Small intestine (tissue), 7 donors: Measurements from ENCODE around the gene DMBT1. TPM values are rescaled to one million over a fixed set of nuclear protein-coding genes. Genes with fewer than 3 reads are reported as not detected.

ENCODE experiments used
- DNase-seq, 2 donors: peaks; one replicate each; pipeline versions ENCODE4 v3.0.0 to v3.0.0-alpha.2; 2013
- FAIRE-seq: peaks from 2 replicates; lab custom pipeline; 2012; peaks lifted over from hg19 to GRCh38; lab: Jason Lieb, UNC
- H3K27ac ChIP-seq, 3 donors: one replicate each; pipeline ENCODE4 v1.5.1; 2013; ENCODE audit warnings: low read length in 2 of 3, mild to moderate bottlenecking in 2 of 3, control low read depth in 1 of 3, inconsistent platforms in 1 of 3, low read depth in 1 of 3, moderate library complexity in 1 of 3
- H3K27me3 ChIP-seq, 3 donors: one replicate each; pipeline ENCODE4 v1.6.1; 2013; ENCODE audit warnings: low read length in 3 of 3, inconsistent platforms in 1 of 3; ENCODE audit not compliant: control insufficient read depth in 3 of 3, insufficient read depth in 3 of 3
- H3K36me3 ChIP-seq, 3 donors: one replicate each; pipeline ENCODE4 v1.6.1; 2013; ENCODE audit warnings: low read length in 3 of 3, inconsistent platforms in 1 of 3, low read depth in 1 of 3, mild to moderate bottlenecking in 1 of 3, moderate library complexity in 1 of 3; ENCODE audit not compliant: control insufficient read depth in 3 of 3, insufficient read depth in 2 of 3
- H3K4me1 ChIP-seq, 3 donors: one replicate each; pipeline ENCODE4 v1.6.1; 2013; ENCODE audit warnings: low read length in 2 of 3, inconsistent platforms in 1 of 3, low read depth in 1 of 3, mild to moderate bottlenecking in 1 of 3, moderate library complexity in 1 of 3; ENCODE audit not compliant: control insufficient read depth in 3 of 3, insufficient read depth in 2 of 3
- H3K4me3 ChIP-seq, 3 donors: one replicate each; pipeline ENCODE4 v1.5.1; 2013; ENCODE audit warnings: low read length in 3 of 3, control low read depth in 1 of 3, inconsistent platforms in 1 of 3, low read depth in 1 of 3, mild to moderate bottlenecking in 1 of 3, moderate library complexity in 1 of 3
- H3K9me3 ChIP-seq, 2 donors: one replicate each; pipeline ENCODE4 v1.6.1; 2013; ENCODE audit warnings: low read depth in 1 of 2, low read length in 1 of 2; ENCODE audit not compliant: control insufficient read depth in 2 of 2, insufficient read depth in 1 of 2
- WGBS, 3 donors: extraction: QIAGEN DNeasy Blood & Tissue Kit; methylation state at CpG; one replicate each; pipeline ENCODE4 v1.1.7; 2013; 5-methylcytosine and 5-hydroxymethylcytosine counted together
- polyA plus RNA-seq, 4 donors: library from polyadenylated mRNA; stranded (reverse) in 3 of 4; unstranded in 1 of 4; fragments of 200-250 nt in 3 of 4; fragments of 120-200 nt in 1 of 4; gene quantifications; one replicate each; pipeline versions ENCODE4 v1.2.1 to v1.2.3, GENCODE V29; 2013
- donor health status: healthy with polysubstance abuse.
- donor health status: control.
- donor health status: control.
- donor health status: Bipolar disorder and iron deficiency.
- donor health status: healthy.

DMBT1 gene
- polyA plus RNA-seq, 4 donors = 10.5 to 2,003 (median 65.4) TPM

DNA sequence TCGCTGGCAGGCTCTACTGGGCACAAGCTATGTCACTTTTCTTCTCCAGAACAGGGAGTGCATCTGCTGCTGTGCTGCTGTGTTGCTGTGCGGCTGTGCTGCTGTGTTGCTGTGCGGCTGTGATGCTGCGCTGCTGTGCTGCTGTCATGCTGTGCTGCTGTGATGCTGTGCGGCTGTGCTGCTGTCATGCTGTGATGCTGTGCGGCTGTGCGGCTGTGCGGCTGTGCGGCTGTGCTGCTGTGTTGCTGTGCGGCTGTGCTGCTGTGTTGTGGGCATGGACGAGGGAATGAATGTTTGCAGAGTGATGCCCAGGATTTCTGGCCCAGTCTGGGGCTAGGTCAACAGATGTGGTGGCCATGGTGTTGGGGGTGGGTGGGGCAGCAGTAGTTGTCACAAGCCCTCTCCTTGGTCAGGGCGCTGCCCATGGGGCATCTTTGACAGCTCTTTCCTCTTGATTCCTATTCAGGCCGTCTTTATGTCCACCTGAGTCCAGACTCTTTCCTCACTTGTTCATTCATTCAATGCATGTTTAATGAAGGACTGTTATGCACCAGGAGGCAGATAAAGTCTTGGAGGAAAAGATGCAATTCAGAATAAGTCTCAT is 83.5 kb downstream of the DMBT1 start:
- DNase-seq (no peak), FAIRE-seq (no peak)
- H3K4me3 ChIP-seq = no peak overlapping the region
- H3K27ac ChIP-seq = no peak overlapping the region
- peaks cover 0 to 63% (median 0%) of the 10 kb centered on the region in 3 donors for H3K36me3 ChIP-seq
- H3K27me3 ChIP-seq = no peaks in the 10 kb centered on the region
- WGBS, 3 donors = 66 to 83% (median 82%) methylated on average over 13 of the region's 13 CpGs
- H3K9me3 ChIP-seq = no peaks in the 10 kb centered on the region
- H3K4me1 ChIP-seq = no peaks in the 10 kb centered on the region

DNA sequence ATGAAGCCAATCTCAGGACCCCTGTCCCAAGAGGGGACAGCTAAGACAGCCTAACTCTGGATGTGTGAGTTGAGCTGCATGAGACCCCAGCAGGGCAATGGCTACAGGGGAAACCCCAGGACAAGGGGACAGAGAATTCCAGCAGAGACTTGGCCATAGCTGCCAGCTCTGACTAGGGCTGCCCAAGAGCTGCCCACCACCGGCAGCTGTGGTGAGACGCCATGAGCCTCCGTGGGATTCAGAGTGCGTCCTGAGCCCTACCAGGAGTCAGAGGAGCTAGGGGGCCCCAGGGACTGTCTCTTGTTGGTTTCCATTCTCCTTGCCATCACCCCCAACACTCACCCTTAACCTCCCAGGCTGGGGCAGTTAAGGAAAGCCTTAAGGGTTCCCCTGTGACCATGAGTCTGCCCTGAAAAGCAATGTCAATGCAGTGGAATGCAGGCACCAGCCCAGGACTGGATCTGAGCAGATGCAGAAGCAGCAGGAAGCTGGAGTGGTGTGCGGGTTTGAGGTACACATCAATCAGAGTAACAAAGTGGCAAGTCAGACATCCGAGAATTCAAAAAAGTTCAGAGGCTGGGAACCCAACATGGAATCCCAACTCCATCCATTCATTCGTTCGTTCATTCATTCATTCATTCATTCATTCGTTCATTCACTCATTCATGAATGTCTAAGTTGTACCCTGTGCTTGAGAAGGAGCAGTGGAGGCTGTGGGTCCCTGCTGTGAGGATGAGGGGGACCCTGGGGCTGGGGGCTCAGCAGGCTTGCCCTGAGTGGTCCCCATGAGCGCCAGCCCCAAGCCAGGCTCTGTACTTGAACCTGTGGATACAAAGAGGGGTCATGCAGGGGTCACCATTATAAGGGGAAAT is 86.2 kb downstream of the DMBT1 start:
- Histone ChIP-seq H3K27ac (no peak overlapping the region), H3K27me3 (no peaks in the 10 kb centered on the region), H3K4me3 (no peak overlapping the region), H3K36me3 (peaks cover 0 to 45% (median 0%) of the 10 kb centered on the region in 3 donors), H3K9me3 (no peaks in the 10 kb centered on the region), H3K4me1 (no peaks in the 10 kb centered on the region)
- FAIRE-seq (no peak), DNase-seq (peak in 1 of 2 donors; percentile 11)
- WGBS, 3 donors = 32 to 50% (median 47%) methylated on average over 10 of the region's 10 CpGs

GRCh38 chr10:122647383-122647968 is 86.9 kb downstream of the DMBT1 start:
- Histone ChIP-seq H3K9me3 (no peaks in the 10 kb centered on the region), H3K36me3 (peaks cover 0 to 38% (median 0%) of the 10 kb centered on the region in 3 donors), H3K4me1 (no peaks in the 10 kb centered on the region), H3K27me3 (no peaks in the 10 kb centered on the region), H3K4me3 (no peak overlapping the region), H3K27ac (no peak overlapping the region)
- DNase-seq = no peak
- WGBS, 3 donors = 22 to 60% (median 23%) methylated on average over 3 of the region's 3 CpGs
- no peak for FAIRE-seq

- no peak for FAIRE-seq
- H3K4me1 ChIP-seq = no peaks in the 10 kb centered on the region
- 11 to 27% (median 18%) methylated on average over 10 of the region's 10 CpGs for WGBS, 3 donors
Measured at GRCh38 chr10:122648599-122649428, 88.3 kb downstream of the DMBT1 start.

DNA sequence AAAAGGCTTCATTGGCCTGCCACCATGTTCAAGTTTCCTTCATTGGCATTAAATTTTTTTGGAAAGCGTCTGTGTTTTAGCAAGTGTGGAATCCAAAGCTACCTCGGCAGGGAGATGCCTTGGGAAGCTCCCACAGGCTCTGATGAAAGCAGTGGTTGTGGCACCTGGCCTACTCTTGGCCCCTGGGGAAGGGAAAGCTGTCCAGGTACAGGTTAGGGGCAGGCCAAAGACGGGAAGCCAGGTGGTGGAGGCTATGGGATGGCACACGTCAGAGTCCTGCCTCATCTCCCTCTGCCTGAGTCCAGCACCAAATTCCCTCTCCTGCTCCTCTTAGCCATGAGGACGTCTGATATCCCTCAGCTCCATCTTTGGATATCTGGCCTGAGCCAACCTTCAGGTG is 89.3 kb downstream of the DMBT1 start:
- WGBS, 3 donors = 46 to 63% (median 48%) methylated on average over 5 of the region's 5 CpGs
- FAIRE-seq = no peak

More at GRCh38 chr10:122648599-122649428, 88.3 kb downstream of the DMBT1 start:
- peak; percentile 71 to 77 for DNase-seq
- Histone ChIP-seq H3K36me3 (peaks cover 0 to 25% (median 0%) of the 10 kb centered on the region in 3 donors), H3K27me3 (no peaks in the 10 kb centered on the region), H3K4me3 (no peak overlapping the region), H3K9me3 (no peaks in the 10 kb centered on the region), H3K27ac (peak overlapping the region in 2 of 3 donors; percentile 0 to 9)

DNA sequence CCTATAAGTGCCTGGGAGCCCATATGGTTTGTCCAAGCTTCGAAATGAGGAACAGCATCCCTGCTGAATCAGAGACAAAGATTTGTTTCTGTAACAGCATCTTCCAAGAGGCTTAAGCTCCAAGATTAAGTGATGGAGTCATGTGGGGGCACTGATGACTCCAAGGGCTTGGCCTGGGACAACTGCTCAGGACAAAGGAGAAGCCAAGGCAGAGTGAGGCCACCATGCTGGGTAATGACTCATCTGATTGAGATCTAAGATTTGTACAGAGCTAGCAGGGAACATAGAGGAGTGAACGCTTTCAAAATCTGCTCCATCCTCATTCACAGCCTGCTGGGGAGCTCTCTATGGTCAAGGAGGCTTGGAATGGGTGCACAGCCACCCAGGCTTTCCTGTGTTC is 89.8 kb downstream of the DMBT1 start:
- 69 to 77% (median 70%) methylated on average over 2 of the region's 2 CpGs for WGBS, 3 donors
- H3K4me3 ChIP-seq = no peak overlapping the region
- H3K9me3 ChIP-seq = no peaks in the 10 kb centered on the region
- no peak overlapping the region for H3K27ac ChIP-seq
- no peak for FAIRE-seq
- no peak for DNase-seq
- no peaks in the 10 kb centered on the region for H3K27me3 ChIP-seq
- peaks cover 0 to 10% (median 0%) of the 10 kb centered on the region in 3 donors for H3K36me3 ChIP-seq
- H3K4me1 ChIP-seq = no peaks in the 10 kb centered on the region

More for the DNA sequence above, 89.3 kb downstream of the DMBT1 start:
- Histone ChIP-seq H3K4me1 (no peaks in the 10 kb centered on the region), H3K27ac (no peak overlapping the region), H3K36me3 (peaks cover 0 to 14% (median 0%) of the 10 kb centered on the region in 3 donors), H3K9me3 (no peaks in the 10 kb centered on the region), H3K4me3 (no peak overlapping the region), H3K27me3 (no peaks in the 10 kb centered on the region)
- DNase-seq = no peak

DNA sequence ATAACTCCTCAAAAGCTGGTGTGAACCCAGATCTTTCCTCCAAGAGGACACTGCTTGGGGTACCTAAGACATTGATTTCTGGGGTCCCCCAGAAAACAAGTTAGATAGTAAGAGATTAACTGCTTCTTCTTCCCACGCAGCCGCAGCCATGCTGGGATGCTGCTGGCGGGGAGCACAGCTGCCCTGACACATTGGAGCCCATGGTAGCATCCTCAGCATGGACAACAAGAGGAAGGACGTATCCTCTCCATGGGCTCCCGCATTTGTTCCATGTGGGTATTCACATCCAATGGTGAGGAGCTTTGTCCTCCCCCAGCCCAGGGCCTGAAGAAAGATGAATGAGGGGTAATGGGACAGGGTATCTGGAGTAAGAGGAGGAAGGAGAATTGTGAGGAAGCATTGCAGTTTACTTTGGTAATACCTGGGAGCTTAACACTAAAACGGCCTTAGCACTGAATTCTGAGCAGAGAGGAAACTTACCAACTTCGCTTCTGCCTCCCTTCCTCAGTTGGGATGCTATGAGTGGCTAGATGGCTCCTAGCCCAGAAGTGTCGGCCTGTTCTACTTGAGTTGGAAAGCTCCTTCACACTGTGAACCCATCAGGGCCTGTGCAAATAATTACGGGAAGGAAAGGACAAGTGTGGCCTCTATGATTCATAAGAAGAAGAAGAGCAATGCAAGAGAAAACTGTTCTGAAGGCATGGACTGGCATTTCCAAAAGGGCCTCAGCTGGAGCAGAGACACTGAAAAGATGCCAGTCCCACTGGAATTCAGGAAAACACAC is 95.2 kb downstream of the DMBT1 start:
- no peak for FAIRE-seq
- Histone ChIP-seq H3K27ac (no peak overlapping the region), H3K9me3 (no peaks in the 10 kb centered on the region), H3K4me3 (no peak overlapping the region), H3K27me3 (no peaks in the 10 kb centered on the region), H3K4me1 (no peaks in the 10 kb centered on the region), H3K36me3 (no peaks in the 10 kb centered on the region)
- DNase-seq = no peak
- WGBS, 3 donors = 84 to 91% (median 90%) methylated on average over 9 of the region's 9 CpGs
